Loucy (cell line): Measurements from ENCODE around the gene PLAC8L1.

ENCODE experiments used
- EZH2phosphoT487 ChIP-seq: fragments of 200-600 bp; IDR thresholded peaks from 2 replicates; pipeline ENCODE4 v1.6.1; 2018; ENCODE audit warnings: antibody characterized with exemption, mild to moderate bottlenecking, moderate library complexity, borderline replicate concordance
- TF ChIP-seq, protein P1 (sequence below): fragments of 200-600 bp; sonication (generic); conservative IDR thresholded peaks from 2 replicates; pipeline ENCODE4 v1.5.1; 2014; ENCODE audit warnings: mild to moderate bottlenecking, antibody characterized with exemption, low read length

DNA sequence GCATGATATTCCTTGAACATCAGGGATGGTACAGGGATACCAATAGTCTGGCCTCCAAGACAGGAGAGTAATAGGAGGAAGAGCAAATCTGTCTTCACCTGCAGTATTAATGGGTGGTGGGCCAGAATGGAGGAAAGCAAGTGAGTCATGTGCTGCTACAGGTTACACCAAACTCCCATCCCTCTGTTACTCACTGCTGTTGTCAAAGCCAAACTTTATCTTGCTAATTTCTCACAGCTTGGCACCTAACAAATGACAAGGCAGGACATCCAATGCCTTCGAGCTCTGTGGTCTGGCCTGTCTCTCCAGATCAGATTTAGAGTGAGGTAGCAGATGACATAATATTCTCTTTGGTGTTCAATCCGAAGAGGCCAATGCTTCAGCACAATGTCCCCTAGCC, 26.8 kb downstream of the PLAC8L1 start:
- TF ChIP-seq, protein P1, sequence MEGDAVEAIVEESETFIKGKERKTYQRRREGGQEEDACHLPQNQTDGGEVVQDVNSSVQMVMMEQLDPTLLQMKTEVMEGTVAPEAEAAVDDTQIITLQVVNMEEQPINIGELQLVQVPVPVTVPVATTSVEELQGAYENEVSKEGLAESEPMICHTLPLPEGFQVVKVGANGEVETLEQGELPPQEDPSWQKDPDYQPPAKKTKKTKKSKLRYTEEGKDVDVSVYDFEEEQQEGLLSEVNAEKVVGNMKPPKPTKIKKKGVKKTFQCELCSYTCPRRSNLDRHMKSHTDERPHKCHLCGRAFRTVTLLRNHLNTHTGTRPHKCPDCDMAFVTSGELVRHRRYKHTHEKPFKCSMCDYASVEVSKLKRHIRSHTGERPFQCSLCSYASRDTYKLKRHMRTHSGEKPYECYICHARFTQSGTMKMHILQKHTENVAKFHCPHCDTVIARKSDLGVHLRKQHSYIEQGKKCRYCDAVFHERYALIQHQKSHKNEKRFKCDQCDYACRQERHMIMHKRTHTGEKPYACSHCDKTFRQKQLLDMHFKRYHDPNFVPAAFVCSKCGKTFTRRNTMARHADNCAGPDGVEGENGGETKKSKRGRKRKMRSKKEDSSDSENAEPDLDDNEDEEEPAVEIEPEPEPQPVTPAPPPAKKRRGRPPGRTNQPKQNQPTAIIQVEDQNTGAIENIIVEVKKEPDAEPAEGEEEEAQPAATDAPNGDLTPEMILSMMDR: no peak
- no peak for TF ChIP-seq EZH2phosphoT487
